Measurements from ENCODE around the gene ACBD6.

DNA sequence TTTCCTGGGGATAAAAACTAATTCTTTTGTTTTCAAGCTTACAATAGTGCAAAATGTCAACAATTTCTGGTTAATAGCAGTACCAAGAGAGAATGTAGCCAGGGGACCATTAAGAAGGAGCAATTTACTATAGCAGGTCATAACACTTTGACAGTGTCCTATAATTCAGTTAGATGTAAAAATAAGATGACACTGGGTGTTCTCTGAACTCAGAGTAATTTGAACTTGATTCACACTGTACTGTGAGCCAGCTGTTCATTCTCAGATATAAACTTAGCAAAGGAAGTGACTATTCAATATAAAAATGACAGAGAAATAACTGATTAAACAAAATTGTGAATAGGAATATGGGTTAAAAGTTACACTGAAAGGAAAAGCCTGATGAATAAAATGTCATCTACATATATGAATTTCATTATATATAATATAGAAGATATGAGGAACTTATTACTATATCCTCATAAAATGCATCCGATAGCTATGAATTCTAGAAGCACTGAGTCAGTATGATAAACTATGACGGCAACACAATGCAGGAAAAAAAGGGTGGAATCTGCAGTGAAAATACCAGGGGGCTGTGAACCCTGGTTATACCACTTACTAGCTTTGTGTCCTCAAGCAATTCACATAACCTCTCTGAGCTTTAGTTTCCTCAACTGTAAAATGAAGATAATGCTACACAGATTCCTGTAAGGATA is 135.9 kb downstream of the ACBD6 start:
- no peak for TF ChIP-seq CTCF (IDR thresholded peaks at IDR 0.05 in 2 of 3, conservative IDR thresholded peaks at IDR 0.05 in 1 of 3; ENCODE audit: control insufficient read depth in 2 of 3, extremely low read depth in 1 of 3, insufficient read depth in 1 of 3, low read depth in 3 of 3, low read length in 3 of 3)
- TF ChIP-seq SPI1 (IDR thresholded peaks at IDR 0.05; ENCODE audit: borderline replicate concordance, insufficient read depth, low read depth, low read length) = no peak
- TF ChIP-seq POLR2AphosphoS2 (IDR thresholded peaks at IDR 0.05; ENCODE audit: low read depth, low read length) = no peak
- TF ChIP-seq, protein P1, sequence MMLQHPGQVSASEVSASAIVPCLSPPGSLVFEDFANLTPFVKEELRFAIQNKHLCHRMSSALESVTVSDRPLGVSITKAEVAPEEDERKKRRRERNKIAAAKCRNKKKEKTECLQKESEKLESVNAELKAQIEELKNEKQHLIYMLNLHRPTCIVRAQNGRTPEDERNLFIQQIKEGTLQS (IDR thresholded peaks at IDR 0.05; ENCODE audit: borderline replicate concordance, extremely low read depth, low read depth, low read length) = no peak
- no peak for TF ChIP-seq CREB1 (IDR thresholded peaks at IDR 0.05; ENCODE audit: low read depth)
- TF ChIP-seq, protein P2, sequence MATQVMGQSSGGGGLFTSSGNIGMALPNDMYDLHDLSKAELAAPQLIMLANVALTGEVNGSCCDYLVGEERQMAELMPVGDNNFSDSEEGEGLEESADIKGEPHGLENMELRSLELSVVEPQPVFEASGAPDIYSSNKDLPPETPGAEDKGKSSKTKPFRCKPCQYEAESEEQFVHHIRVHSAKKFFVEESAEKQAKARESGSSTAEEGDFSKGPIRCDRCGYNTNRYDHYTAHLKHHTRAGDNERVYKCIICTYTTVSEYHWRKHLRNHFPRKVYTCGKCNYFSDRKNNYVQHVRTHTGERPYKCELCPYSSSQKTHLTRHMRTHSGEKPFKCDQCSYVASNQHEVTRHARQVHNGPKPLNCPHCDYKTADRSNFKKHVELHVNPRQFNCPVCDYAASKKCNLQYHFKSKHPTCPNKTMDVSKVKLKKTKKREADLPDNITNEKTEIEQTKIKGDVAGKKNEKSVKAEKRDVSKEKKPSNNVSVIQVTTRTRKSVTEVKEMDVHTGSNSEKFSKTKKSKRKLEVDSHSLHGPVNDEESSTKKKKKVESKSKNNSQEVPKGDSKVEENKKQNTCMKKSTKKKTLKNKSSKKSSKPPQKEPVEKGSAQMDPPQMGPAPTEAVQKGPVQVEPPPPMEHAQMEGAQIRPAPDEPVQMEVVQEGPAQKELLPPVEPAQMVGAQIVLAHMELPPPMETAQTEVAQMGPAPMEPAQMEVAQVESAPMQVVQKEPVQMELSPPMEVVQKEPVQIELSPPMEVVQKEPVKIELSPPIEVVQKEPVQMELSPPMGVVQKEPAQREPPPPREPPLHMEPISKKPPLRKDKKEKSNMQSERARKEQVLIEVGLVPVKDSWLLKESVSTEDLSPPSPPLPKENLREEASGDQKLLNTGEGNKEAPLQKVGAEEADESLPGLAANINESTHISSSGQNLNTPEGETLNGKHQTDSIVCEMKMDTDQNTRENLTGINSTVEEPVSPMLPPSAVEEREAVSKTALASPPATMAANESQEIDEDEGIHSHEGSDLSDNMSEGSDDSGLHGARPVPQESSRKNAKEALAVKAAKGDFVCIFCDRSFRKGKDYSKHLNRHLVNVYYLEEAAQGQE (IDR thresholded peaks at IDR 0.05; ENCODE audit: low read depth, low read length) = no peak
- no peak for TF ChIP-seq EGR1 (IDR thresholded peaks at IDR 0.05; ENCODE audit: borderline replicate concordance in 1 of 2, low read depth in 2 of 2, low read length in 2 of 2)
- TF ChIP-seq TAF1 (IDR thresholded peaks at IDR 0.05; ENCODE audit: borderline replicate concordance, low read depth, low read length) = no peak
- no peak for TF ChIP-seq SUZ12 (IDR thresholded peaks at IDR 0.05; ENCODE audit: unreplicated experiment)
- no peak for TF ChIP-seq POLR2A (IDR thresholded peaks at IDR 0.05; ENCODE audit: low read depth, low read length)
- TF ChIP-seq RAD21 (IDR thresholded peaks at IDR 0.05; ENCODE audit: insufficient read depth, low read depth, low read length) = no peak
- TF ChIP-seq SREBF1 (IDR thresholded peaks at IDR 0.05; ENCODE audit: low read length) = no peak

Data from GM12878 (cell line).